GM19025 (cell line): Measurements from ENCODE around the gene NEFH.
"Not testable (repeated sequence)": the region's sequence is repeated elsewhere in the genome, so short reads cannot be mapped to it uniquely, and the experiment has no call there.

ENCODE experiments used
- ATAC-seq: cut with Tn5 transposase; IDR thresholded peaks from one replicate; pipeline ENCODE4 v1.9.1; 2021; ENCODE audit warnings: mild to moderate bottlenecking, low read depth, moderate library complexity; ENCODE audit not compliant: unreplicated experiment

The NEFH gene

DNA sequence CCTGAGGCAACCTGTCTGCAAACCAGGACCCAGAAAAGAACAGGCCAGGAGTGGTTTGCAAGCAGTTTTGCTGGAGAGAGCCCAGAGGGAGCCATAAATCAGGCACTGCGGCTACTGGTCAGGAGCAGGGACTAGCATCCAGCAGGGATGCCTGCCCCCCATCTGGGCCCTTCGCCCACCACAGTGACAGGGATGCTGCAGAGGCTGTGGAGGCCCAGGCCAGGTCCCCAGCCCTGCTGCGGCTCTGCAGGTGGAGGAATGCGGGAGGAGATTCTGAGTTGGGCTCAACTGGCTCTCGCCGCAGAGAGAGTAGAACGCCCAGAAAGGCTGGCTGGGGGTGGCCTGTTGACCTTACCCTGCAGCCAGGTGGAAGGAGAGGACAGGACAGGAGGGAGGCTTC is 16.4 kb upstream of the NEFH start:
- ATAC-seq, result no peak

DNA sequence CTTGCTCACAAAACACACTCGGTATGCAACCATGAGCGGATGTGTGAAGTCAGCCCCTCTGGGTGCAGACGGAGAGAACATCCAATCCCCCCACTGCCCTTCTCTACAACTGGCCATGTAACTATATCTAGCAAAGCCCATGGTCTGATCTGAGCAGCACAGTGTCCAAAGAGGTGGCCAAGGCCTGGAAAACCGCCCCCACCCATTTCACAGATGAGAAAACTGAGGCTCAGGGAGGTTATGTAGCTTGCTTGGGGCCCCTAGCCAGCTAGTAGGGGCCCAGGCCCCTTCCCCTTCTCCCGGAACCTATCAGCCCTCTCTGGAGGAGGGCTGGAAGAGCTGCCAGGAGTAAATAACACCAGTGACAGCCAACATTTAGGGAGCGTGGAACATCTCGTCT is 15.4 kb upstream of the NEFH start:
- ATAC-seq, result no peak

DNA sequence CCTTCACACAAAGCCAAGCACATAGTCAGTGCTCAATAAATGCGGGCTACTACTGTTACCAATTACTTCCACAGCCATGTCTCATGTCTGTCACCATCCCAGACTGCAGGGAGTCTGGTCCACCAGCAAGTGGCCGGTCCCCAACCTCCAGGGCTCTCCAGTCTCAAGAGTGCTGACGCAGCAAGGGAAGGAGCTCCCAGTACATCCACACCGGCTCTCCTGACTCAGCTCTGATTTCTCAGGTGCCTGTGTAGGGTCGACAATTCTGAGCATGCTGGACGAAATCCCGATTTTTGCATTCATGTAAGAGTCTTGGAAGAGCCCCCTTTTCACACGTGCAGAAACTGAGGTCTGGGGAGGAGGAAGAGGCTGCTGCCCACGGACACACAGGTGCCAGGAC is 10.3 kb upstream of the NEFH start:
- no peak for ATAC-seq

DNA sequence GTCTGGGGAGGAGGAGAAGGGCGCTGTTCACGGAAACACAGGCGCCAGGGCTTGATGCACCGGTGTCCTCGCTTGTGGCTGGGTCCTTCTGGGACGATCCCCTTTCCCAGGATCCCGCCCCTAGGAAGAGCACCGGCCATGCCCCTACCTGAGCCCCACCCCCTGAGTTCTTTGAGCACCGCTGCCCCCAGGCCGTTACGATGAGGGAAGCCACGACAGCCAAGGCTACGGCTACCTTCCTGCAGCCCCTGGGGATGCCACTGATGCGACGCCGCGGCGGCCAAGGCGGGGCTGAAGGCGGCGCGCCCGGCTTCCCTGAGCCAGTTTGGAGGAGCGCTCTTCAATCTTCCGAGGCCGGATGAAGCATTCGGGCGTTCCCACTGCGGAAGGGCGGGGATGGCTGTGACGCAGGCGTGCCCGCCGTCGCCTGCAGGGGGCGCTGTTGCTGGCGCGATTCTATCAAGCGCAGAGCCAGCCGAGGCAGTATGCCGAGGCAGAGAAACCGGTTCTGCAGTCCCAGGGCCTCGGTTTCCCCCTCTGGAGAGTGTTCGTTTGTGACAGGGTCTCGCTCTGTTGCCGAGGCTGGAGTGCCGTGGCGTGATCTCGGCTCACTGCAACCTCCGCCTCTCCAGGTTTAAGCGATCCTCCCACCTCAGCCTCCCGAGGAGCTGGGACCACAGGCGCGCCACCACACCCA is 9.7 kb upstream of the NEFH start:
- ATAC-seq, result no peak

DNA sequence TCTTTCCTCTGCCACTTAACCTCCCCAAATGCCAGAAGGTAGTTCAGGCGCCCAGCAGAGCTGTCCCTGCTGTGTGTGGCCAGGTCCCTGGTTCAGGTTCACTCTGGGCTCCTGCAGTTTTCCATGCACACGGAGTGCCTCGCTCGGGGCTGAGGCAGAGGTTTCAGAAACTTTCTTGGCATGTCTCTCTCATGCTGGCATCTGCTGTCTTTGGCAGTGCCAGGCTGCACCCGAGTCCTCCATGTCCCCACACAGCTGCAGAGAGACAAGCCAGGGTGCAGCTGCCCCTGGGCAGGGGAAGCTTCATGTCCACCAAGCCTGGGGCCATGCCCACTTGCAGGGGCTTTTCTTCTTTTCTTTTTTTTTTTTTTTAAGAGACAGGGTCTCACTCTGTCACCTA is 7.0 kb upstream of the NEFH start:
- no peak for ATAC-seq

DNA sequence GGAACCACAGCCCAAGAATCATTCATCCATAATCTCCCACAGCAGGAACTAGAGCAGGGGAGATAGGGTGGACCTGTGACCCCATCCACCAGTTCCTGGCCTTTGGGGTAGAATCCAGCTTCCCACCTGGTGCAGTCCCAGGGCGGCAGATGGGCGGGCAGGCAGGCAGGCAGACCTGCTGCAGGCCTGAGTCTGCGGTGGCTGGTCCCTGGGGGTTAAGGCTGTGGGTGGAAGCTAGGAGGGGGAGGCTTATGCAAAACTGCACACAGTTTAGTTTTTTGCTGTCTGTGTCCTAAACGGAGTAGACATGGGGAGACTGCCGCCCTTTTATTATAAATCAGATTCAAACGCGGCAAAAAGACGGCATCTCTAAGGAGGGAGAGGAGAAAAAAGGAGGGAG is 4.5 kb upstream of the NEFH start:
- ATAC-seq, result peak; percentile 70

DNA sequence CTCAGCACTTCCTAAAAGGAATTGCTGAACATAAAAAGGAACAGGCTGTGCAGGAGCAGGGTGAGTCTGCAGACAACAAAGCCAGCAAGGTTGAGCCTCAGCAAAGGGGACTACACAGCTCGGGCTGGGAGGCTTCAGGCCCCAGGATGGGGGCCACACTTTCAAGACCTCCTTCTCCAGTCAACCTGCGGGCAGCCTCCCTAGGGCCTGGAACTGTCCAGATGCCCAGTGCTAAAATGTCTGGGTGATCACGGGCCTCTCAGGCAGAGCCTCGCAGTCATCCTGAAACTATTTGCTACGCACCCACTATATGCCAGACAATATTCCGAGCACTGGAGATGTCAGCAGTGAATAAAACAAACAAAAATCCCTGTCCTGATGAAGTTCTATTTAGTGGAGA is 3.9 kb upstream of the NEFH start:
- ATAC-seq, result no peak

DNA sequence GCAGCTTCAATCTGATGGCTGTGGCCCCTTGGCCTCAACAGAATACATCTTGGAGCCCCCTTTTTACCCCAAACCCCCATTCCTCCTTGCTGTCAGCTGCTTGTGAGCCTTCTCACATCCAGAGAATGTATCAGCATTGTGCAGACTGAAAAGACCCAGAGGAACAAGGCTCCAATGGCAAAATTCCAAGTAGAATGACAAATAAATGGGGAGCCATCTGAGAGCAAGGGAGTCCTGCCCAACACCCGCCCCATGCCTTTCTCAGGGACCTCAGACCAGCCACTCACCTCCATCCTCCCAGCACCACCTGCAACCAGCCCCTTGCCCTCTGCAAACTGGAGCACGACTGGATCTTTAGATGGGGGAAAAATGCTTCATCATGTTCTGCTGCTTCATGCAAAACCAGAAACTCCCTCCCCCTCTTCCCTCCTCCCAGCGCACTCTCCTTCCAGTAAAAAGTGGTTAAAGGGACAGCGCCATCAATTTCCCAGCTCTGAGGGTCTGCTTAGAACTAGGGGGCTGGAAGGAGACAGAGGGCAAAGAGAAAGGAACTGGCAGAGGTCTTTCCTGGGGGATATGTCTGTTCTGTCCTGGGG is 2.2 kb upstream of the NEFH start:
- no peak for ATAC-seq

DNA sequence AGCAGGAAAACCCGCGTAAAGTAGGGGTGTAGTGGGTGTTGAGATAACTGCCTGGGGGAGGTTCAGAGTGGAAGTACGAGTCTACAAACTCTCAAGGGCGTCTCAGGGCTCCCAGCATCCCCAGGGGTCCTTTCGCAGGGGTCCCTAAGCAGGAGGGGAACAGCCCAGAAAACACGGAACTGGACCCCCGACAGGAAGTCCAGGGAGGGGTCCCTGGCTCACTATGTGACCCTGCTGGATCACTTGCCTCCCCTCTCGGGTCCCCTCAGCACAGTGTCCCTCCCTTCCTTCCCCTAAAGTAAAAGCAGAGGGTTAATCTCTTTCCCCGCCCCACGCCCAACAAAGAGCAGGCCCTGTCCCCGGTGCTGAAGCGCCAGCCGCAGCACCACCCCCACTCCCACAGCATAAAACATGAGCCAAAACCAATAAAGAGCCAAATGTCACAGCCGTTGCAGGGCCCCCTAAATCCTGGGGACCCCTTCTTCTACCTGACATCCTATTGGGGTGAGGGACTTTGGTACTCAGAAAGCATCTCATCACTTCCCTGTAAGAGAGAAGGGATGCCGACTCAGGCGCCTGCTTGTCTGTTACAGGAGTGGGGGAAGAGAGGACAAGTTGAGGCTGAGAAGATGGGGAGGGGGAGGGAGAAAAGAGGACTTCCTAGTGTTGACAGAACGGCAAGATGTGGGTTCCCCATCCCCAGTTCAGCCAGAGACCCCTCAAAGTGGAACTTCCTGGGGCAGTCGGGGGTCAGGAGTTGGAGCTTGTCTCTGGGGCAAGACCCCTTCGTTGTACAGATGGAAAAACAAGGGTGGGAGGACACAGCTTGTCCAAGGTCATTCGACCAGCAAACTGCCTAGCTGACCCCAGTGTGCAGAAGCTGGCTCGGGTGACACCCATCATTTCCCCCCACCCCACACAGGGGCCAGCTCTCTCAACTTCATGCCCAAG is 1.4 kb upstream of the NEFH start:
- no peak for ATAC-seq

DNA sequence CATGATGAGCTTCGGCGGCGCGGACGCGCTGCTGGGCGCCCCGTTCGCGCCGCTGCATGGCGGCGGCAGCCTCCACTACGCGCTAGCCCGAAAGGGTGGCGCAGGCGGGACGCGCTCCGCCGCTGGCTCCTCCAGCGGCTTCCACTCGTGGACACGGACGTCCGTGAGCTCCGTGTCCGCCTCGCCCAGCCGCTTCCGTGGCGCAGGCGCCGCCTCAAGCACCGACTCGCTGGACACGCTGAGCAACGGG is 169 bp downstream of the NEFH start:
- no peak for ATAC-seq

DNA sequence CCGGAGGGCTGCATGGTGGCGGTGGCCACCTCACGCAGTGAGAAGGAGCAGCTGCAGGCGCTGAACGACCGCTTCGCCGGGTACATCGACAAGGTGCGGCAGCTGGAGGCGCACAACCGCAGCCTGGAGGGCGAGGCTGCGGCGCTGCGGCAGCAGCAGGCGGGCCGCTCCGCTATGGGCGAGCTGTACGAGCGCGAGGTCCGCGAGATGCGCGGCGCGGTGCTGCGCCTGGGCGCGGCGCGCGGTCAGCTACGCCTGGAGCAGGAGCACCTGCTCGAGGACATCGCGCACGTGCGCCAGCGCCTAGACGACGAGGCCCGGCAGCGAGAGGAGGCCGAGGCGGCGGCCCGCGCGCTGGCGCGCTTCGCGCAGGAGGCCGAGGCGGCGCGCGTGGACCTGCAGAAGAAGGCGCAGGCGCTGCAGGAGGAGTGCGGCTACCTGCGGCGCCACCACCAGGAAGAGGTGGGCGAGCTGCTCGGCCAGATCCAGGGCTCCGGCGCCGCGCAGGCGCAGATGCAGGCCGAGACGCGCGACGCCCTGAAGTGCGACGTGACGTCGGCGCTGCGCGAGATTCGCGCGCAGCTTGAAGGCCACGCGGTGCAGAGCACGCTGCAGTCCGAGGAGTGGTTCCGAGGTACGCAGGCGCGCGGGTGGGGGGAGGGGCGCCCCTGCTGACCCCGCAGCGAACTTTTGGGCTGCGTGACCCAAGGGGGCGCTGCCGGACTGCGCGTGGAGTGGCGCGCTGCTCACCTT is 670 bp downstream of the NEFH start:
- no peak for ATAC-seq

DNA sequence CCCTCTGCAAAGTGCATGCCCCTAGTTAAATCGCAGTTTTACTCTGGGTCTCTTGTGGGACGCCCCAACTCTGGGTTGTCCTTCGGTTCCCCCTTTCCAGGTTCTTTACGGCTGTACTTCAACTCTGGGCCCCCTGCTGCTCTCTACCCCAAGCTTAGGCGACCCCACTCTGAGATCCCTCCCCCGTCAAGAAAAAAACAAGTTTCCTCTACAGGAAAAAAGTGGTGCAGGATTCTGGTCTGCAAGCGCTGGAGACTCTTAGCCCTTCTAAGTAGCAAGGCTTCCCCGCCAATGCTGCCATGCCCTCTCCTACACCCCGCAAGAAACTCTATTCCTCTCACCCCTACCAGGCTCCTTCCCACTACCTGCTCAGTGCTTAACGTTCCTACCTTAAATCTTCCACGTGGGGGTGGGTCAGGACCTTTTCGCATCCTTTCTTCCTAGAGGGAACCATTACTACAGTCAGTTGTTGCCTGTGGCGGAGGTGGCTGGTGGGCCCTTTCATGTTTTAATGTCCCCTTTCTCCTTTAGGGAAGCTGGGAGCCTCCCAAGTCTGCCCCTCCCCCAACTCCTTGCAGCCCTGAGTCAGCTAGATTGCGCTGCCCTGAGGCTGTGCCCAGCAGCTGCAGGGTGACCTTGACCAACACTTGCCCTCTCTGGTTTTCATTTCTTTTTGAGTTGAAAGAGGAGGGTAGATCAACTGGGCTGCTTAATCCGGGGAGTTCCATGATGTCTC is 1.4 kb downstream of the NEFH start:
- ATAC-seq, result no peak

DNA sequence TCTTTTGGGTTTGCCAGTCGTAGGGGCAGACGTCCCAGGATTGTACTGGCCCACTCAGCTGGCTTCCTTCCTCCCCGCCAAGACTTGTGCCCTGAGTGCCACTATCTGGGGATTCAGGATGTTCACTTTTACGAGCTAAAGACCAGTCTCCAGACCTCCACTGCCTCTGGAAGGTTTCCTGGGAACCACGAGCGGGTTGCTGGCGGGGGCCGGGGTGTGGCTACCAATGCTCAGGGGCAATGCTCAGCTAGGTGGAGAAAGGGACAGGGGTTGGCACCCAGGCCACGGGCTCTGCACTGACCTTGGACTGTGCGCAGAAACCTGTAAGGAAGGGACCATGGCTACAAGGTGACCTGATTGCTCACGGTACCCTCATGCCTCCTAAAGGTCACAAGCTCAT is 2.2 kb downstream of the NEFH start:
- ATAC-seq, result no peak

DNA sequence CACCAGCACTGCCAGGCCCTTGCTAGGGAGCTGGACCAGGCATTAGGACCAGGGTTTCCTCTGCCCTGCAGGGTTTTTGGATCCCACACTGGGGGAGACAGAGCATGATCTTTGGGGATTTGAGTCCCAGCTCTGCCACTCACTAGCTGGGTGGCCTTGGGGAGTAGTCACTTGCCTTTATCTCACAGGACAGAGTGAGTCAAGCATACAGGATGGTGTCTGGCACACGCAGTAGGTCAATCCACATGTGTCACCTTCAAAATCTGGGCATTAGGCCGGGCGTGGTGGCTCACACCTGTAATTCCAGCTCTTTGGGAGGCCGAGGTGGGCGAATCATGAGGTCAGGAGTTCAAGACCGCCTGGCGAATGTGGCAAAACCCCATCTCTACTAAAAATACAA is 2.7 kb downstream of the NEFH start:
- ATAC-seq, result no peak

DNA sequence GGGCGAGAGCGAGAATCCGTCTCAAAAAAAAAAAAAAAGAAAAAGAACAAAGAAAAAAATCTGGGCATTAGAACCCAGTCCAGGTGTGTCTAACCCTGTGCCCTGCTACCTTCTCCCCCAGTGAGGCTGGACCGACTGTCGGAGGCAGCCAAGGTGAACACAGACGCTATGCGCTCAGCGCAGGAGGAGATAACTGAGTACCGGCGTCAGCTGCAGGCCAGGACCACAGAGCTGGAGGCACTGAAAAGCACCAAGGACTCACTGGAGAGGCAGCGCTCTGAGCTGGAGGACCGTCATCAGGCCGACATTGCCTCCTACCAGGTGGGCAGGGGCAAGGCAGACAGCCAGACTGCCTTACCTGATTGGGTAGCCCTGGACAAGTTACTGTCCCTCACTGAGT is 3.2 kb downstream of the NEFH start:
- ATAC-seq, result no peak

DNA sequence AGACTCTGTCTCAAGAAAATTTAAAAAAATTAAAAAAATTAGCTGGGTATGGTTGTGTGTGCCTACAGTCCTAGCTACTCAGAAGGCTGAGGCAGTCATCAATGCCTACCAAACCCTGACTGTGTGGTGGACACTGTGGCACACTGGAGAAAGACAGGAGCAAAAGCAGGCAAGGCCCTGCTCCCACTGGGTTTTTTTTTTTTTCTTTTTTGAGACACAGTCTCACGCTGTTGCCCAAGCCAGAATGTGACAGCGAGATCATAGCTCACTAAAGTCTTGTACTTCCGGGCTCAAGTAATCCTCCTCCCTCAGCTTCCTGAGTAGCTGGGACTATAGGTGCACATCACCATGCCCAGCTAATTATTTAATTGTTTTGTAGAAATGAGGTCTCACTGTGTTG is 4.6 kb downstream of the NEFH start:
- ATAC-seq, result no peak

DNA sequence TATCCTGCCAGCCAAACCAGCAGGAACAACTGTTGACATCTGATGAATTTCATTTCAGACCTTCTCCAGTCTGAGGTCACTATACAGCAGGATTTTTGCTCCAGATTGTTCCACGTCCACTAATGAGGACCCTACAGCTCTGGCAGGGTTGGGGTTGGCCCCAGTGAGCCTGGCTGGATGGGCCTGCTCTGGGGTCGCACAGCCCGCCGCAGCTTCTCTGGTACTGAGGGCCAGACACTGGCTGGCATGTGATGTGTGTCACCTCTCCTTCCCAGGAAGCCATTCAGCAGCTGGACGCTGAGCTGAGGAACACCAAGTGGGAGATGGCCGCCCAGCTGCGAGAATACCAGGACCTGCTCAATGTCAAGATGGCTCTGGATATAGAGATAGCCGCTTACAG is 5.4 kb downstream of the NEFH start:
- no peak for ATAC-seq

DNA sequence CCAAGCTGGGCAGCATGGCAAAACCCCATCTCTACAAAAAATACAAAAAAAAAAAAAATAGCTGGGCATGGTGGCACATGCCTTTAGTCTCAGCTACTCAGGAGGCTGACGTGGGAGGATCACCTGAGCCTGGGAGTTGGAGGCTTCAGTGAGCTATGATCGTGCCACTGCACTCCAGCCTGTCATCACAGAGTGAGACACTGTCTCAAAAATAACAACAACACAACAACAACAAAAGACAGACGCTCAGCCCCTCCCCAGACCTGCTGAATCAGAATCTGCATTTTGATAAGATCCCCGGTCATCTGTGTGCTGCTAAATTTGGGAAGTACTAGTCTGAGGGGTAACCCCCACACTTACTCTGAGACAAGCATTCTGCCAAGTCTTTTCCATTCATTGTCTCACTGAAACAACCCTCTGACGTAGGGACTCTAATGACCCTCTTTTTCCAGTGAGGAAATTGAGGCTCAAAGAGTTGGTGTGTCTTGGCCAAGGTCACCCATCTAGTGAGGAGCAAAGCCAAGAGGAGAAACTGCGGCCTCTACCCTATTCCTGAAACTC is 7.5 kb downstream of the NEFH start:
- ATAC-seq, result no peak

DNA sequence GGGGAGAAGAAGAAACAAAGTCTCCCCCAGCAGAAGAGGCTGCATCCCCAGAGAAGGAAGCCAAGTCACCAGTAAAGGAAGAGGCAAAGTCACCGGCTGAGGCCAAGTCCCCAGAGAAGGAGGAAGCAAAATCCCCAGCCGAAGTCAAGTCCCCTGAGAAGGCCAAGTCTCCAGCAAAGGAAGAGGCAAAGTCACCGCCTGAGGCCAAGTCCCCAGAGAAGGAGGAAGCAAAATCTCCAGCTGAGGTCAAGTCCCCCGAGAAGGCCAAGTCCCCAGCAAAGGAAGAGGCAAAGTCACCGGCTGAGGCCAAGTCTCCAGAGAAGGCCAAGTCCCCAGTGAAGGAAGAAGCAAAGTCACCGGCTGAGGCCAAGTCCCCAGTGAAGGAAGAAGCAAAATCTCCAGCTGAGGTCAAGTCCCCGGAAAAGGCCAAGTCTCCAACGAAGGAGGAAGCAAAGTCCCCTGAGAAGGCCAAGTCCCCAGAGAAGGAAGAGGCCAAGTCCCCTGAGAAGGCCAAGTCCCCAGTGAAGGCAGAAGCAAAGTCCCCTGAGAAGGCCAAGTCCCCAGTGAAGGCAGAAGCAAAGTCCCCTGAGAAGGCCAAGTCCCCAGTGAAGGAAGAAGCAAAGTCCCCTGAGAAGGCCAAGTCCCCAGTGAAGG is 9.2 kb downstream of the NEFH start:
- ATAC-seq, result not testable (repeated sequence)

DNA sequence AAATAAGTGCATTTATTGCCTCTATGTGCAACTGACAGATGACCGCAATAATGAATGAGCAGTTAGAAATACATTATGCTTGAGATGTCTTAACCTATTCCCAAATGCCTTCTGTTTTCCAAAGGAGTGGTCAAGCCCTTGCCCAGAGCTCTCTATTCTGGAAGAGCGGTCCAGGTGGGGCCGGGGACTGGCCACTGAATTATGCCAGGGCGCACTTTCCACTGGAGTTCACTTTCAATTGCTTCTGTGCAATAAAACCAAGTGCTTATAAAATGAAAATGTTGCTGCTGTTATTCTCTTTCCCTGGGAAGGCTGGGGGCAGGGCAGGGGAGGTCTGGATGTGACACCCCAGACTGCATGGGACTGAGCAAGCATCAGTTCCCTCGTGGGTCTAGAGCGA is 11.0 kb downstream of the NEFH start:
- no peak for ATAC-seq
